Stimulated activated CD8-positive, alpha-beta memory T cell treated with anti-CD3 and anti-CD28 coated beads, Interleukin-12 subunit alpha, Interleukin-12 subunit beta, amount 100 ng/mL, for 24 hours (primary cell): ENCODE results near the gene CCL25.

ENCODE experiments used
- DNase-seq: peaks from one replicate; pipeline ENCODE4 v3.0.0-alpha.2; 2020; ENCODE audit errors: extremely low read depth

Gene CCL25

DNA sequence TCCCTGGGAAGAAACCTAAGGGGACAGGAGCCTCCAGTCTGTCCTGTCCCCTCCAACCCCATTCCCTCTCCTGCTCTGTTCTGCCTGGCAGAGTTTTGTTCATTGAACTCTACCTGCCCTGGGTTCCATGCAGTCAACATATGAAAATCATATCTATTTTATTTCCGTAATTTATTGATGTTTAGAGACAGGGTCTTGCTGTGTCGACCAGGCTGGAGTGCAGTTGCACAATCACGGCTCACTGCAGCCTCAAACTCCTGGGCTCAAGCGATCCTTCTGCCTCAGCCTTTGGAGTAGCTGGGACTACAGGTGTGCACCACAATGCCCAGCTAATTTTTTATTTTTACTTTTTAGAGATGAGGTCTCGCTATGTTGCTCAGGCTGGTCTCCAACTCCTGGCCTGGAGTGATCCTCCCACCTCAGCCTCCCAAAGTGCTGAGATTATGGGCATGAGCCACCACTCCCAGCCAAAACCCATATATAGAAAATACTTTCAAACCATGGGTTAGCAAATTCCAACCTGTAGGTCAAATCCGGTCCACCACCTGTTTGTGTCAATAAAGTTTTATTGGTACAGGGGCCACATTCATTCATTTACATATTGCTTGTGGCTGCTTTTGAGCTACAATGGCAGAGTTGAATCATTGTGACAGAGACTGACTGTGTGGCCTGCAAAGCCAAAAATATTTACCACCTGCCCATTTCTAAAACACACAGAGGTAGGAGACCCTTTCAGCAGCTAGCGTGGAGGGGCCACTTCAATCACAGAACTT, 57.5 kb downstream of the CCL25 start:
- no peak for DNase-seq

DNA sequence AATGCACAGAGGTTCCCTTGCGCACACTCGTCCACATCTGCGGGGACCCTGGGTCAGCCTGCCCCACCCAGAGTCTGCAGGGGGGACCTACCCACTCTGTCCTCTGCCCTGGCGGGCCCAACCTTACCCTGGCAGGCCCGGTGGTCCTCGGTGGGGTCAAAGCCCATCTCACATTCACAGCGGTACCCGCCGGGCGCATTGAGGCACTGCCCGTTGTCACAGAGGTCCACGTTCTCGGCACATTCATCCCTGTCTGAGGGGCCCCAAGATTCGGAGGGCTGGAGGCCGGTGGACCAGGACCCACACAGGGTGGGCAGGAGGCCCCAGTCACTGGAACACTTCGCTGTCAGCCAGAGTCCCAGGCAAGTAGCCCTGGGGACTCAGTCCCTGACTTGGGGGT, 58.4 kb downstream of the CCL25 start:
- no peak for DNase-seq

DNA sequence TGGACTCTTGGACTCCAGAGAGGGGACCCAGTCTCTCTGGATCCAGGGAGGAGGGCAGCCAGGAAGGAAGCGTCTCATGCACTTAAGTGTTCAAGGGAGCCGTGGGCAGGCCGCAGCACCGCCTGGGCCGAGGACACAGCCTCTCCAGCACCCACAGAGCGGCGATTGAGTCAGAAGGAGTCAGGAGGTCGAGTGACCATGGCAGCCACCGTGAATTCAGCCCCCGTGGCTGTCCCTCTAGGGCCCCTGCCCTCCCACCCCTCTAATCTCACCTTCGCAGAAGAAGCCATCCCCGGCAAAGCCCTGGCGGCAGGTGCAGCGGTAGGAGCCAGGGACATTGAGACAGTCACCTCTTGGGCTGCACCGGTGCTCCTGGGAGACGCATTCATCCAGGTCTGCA, 58.8 kb downstream of the CCL25 start:
- no peak for DNase-seq
